H1 (cell line): Measurements from ENCODE around the gene SNX21. TPM values are rescaled to one million over a fixed set of nuclear protein-coding genes. Genes with fewer than 3 reads are reported as not detected.

Source experiments
- FOSL1 ChIP-seq: IDR thresholded peaks from 2 replicates; pipeline ENCODE4 v1.6.1; 2011; ENCODE audit warnings: mild to moderate bottlenecking, low read depth, low read length, moderate library complexity; ENCODE audit not compliant: insufficient read depth
- RBBP5 ChIP-seq: IDR thresholded peaks from 2 replicates; pipeline ENCODE4 v1.7.1; 2012; ENCODE audit warnings: low read depth, mild to moderate bottlenecking, inconsistent platforms, low read length, moderate library complexity, borderline replicate concordance
- SIRT6 ChIP-seq: IDR thresholded peaks from one replicate; pipeline ENCODE4 v1.7.1; 2012; ENCODE audit warnings: low read length, inconsistent platforms
- TAF1 ChIP-seq: IDR thresholded peaks from 2 replicates; pipeline ENCODE4 v1.6.1; 2011; ENCODE audit warnings: mild to moderate bottlenecking, low read depth, low read length
- YY1 ChIP-seq: IDR thresholded peaks from 2 replicates; pipeline ENCODE4 v1.6.1; 2011; ENCODE audit warnings: low read depth, mild to moderate bottlenecking, low read length
- polyA plus RNA-seq, 7 experiments: library from polyadenylated mRNA; depleted of rRNA in 3 of 7; stranded (reverse) in 5 of 7; unstranded in 2 of 7; fragments of >200 nt in 5 of 7; fragments of 200-250 nt in 2 of 7; gene quantifications; 1 replicate in 5 of 7; 2 replicates in 1 of 7; 4 replicates in 1 of 7; pipeline versions ENCODE4 v1.2.1 to v1.2.3, GENCODE V29; 2011 to 2013; ENCODE audit warnings: missing spikeins in 2 of 7, mixed read lengths in 2 of 7
- total RNA-seq: library from RNA; stranded (reverse); fragmentation: NEBNext Ultra II Directional; extraction: Animal tissue kit (Norgen Biotek cat#: 25700); gene quantifications from 2 replicates; pipeline ENCODE4 v1.2.1, GENCODE V29; 2021
- TF ChIP-seq, protein P1 (sequence below): IDR thresholded peaks from 2 replicates; pipeline ENCODE4 v1.6.1; 2011; ENCODE audit warnings: low read depth, mild to moderate bottlenecking, low read length; ENCODE audit not compliant: insufficient read depth

Gene SNX21
- total and polyA plus RNA-seq, 2 of the 8 experiments (the other 6 are each of a cell fraction or from before 2014, with no cell fraction given) = 15.8 to 16.8 TPM

DNA sequence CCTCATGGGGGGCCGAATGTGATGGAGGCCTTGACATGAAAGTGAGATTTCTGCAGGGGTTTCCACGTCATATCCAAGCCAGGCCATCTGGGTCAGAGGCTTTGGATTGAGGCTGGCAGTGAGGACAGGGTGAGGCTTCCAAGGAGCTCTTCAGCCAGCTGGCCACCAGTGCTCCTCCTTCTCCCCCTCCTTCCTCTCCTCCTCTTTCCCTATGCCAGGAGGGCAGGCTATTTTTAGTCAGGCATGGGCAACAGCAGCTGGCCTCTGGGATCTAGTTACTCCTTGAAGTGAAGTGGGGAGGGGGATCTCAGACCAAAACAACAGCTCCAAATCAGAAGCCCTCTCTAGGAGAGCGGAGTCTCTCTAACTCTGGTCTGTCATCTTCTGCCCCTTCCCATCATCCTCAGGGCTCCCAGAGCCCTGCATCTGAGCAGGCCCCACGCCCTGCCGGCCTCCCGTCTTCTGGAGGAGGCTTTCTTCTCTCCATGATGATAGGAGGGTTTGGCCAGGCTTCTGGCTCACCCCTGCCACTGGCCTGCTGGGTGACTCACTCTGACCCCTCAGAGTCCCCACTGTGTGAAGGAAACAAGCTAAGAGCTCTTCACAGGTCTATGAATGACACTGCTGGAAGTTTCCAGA lies 7.1 kb upstream of the SNX21 start (continued):
- no peak for TF ChIP-seq RBBP5
- TF ChIP-seq TAF1 = no peak
- TF ChIP-seq FOSL1 = no peak
- TF ChIP-seq, protein P1, sequence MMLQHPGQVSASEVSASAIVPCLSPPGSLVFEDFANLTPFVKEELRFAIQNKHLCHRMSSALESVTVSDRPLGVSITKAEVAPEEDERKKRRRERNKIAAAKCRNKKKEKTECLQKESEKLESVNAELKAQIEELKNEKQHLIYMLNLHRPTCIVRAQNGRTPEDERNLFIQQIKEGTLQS = no peak
- no peak for TF ChIP-seq SIRT6
- TF ChIP-seq YY1 = no peak
